HG02943 (cell line): ENCODE data around the gene CRYGN.

Source experiments
- ATAC-seq: cut with Tn5 transposase; IDR thresholded peaks from one replicate; pipeline ENCODE4 v1.9.1; 2021; ENCODE audit warnings: mild to moderate bottlenecking, low read depth, moderate library complexity; ENCODE audit not compliant: unreplicated experiment

The CRYGN gene

GRCh38 chr7:151440799-151441445 lies 981 bp upstream of the CRYGN start:
- no peak for ATAC-seq

GRCh38 chr7:151438864-151439601 lies 908 bp downstream of the CRYGN start:
- ATAC-seq: no peak

GRCh38 chr7:151437866-151438516 lies 1.9 kb downstream of the CRYGN start:
- no peak for ATAC-seq

- ATAC-seq: no peak
These were observed 2.8 kb downstream of the CRYGN start for GRCh38 chr7:151437159-151437553.

GRCh38 chr7:151436446-151437158 lies 3.3 kb downstream of the CRYGN start:
- no peak for ATAC-seq

GRCh38 chr7:151435971-151436370 lies 4.0 kb downstream of the CRYGN start:
- ATAC-seq: no peak

- no peak for ATAC-seq
These were observed 4.6 kb downstream of the CRYGN start for GRCh38 chr7:151435103-151435916.

GRCh38 chr7:151434549-151434948 lies 5.4 kb downstream of the CRYGN start:
- no peak for ATAC-seq

GRCh38 chr7:151433721-151434400 lies 6.1 kb downstream of the CRYGN start:
- no peak for ATAC-seq

GRCh38 chr7:151432658-151433521 lies 7.1 kb downstream of the CRYGN start:
- ATAC-seq: no peak

- no peak for ATAC-seq
These were observed 8.1 kb downstream of the CRYGN start for GRCh38 chr7:151431768-151432311.

GRCh38 chr7:151431281-151431767 lies 8.6 kb downstream of the CRYGN start:
- ATAC-seq: no peak

GRCh38 chr7:151430391-151431205 lies 9.3 kb downstream of the CRYGN start:
- no peak for ATAC-seq

GRCh38 chr7:151429560-151430331 lies 10.2 kb downstream of the CRYGN start:
- no peak for ATAC-seq

- ATAC-seq: no peak
These were observed 10.7 kb downstream of the CRYGN start for GRCh38 chr7:151429237-151429559.

GRCh38 chr7:151428378-151429236 lies 11.3 kb downstream of the CRYGN start:
- ATAC-seq: no peak
